Fibroblast of skin of right quadriceps (primary cell): ENCODE measurements around the gene CNTNAP3B.
"Not testable (repeated sequence)": the region's sequence is repeated elsewhere in the genome, so short reads cannot be mapped to it uniquely, and the experiment has no call there.

Experiments
- DNase-seq: peaks from one replicate; pipeline ENCODE4 v3.0.0-alpha.2; 2013

Gene CNTNAP3B

GRCh38 chr9:41974906-41975305, 154.3 kb downstream of the CNTNAP3B start:
- DNase-seq: not testable (repeated sequence)

GRCh38 chr9:41953007-41953406, 176.2 kb downstream of the CNTNAP3B start:
- not testable (repeated sequence) for DNase-seq

DNA sequence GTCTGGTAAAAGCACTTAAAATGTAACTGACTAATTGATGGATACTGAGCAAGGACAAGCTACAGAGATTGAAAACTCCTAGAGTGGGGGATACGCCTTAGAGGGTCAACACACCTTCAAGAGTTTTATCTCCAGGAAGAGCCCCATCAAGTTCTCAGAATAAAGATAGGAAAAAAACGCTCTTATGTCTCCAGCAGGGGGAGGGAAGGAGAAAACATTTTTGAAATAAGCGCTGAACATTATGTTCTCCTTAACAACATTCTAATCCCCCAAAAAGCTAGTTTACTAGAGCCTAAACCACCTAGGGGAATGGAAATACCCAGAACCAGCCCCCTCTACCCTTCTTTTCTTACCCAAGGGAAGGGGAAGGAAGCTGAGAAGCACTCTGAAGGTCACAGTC, 187.5 kb downstream of the CNTNAP3B start:
- DNase-seq: not testable (repeated sequence)

DNA sequence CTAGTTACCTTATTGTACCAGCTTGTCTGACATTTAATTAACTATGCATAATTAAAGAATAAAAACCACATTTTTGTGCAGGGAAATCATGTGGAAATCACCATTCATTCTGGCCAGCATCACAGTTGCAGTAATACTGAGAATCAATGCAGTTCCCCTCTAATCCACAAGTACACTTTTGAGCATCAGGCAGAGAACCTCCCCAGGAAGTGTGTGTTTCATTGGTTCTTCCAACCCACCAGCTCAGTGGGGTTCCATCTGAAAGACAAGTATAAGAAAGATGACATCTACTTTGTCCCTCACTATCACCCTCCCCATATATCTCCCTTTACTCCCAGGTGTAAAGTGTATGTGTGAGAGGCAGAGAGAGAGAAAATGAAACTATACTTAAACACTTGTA, 191.1 kb downstream of the CNTNAP3B start:
- DNase-seq: not testable (repeated sequence)

DNA sequence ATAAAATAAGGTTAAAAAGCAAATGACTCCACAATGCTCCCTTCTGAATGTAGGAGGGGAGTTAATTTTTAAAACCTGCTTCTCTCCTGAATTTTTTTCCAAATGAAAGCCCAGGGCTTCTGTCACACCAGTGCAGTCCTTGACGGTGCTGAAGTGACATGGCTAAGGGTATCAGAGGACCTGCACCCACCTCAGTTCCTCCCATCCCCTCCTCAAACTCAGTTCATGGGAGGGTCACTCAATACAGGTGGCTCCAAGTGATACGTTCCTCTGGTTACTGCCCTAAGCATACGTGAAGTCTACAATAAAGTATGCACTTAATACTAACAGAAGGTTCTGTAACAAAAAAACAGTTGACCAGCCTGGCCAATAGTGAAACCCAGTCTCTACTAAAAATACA, 193.5 kb downstream of the CNTNAP3B start:
- not testable (repeated sequence) for DNase-seq

DNA sequence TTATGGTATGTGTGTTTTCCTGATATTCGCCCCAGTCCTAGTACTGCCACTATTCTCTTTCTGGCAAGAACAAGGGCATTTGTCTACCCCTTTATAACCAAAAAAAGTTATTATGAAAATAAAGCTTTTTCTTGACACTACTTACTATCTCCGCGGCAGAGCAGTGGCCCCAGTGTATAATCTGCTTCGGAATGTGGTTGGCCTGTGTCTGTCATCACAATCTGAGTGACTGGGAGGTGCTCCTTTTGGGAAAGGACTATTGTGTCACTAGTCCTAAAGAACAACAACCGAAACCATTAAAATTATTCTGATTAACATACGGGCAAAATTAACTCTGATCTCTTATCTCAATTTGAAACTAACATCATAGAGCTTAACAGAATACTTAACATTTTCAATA, 200.1 kb downstream of the CNTNAP3B start:
- not testable (repeated sequence) for DNase-seq

- not testable (repeated sequence) for DNase-seq
Observed at GRCh38 chr9:41917374-41917773, 211.9 kb downstream of the CNTNAP3B start.

DNA sequence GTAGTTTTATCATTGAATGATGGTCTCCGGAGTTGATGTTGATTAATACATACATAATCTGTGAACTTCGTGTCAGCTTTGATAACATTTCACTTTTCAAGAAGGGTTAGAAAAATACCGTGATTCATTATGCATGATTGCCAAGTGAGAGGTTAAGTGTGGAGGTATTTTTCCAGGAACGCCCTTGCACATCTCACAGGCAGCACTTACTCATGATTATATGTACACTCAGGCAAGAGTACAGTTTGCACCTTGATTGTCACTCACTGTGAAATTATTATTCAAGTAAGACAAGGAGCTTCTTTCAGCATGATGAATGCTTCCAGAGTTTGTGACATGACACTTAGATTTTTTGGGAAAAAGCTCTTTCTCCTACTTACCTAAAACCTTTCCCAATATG, 223.7 kb downstream of the CNTNAP3B start:
- not testable (repeated sequence) for DNase-seq

- not testable (repeated sequence) for DNase-seq
Observed at GRCh38 chr9:41902762-41903161, 226.5 kb downstream of the CNTNAP3B start.

DNA sequence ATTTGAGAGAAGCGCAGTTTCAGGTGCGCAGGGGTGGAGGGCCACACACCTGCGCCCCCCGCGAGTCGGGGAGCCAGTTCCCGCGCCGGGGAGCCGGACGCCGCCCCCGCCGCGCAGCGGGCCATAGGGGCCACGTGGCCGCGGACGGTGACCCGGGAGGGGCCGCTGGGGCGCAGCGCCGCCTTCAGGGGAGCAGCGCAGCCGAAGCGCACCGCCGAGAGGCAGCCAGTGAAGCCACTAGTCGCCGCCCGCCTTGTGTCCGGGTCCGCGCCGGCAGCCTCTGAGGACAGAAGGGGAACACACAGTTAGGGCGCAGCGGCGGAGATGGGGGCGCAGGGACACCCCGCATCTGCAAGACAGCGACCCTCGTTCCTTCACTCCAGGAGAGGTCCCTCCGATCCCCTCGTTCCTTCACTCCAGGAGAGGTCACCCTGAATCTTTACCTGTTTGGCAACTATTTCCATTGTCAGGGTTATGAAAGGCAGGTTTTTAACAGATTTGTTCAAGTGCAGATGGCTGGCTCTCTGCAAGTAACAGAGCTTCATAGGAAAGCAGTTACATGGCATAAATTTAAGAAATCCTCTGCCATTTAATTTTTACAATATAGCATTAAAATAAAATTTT, 230.4 kb downstream of the CNTNAP3B start:
- not testable (repeated sequence) for DNase-seq

- DNase-seq: not testable (repeated sequence)
Observed at GRCh38 chr9:41874557-41874956, 254.7 kb downstream of the CNTNAP3B start.

- not testable (repeated sequence) for DNase-seq
Observed at GRCh38 chr9:41855422-41855821, 273.8 kb downstream of the CNTNAP3B start.

GRCh38 chr9:41851848-41852740, 277.1 kb downstream of the CNTNAP3B start:
- not testable (repeated sequence) for DNase-seq

DNA sequence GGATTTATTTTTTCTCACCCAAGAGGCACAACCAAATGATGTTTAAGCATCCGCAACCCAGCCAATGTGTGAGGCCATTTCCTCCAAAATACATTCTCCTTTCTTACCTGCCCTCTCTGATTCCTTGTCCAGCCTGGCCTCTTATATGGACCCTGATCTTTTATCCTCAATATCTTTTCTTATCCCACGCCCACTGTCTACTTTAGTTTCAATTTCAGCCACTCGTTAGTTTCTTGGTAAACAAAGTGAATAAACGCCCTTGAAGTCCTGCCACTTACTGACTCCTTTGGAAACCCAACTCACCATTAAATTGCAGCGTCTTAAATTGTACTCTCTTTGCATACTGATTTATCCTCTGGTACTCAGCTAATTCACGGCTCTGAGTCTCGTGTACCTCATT, 281.4 kb downstream of the CNTNAP3B start:
- not testable (repeated sequence) for DNase-seq
